Left ventricle myocardium superior (tissue), 1 donor: ENCODE measurements around the gene SPRED2. TPM values are rescaled to one million over a fixed set of nuclear protein-coding genes. Genes with fewer than 3 reads are reported as not detected.

ENCODE experiments used
- ATAC-seq: fragments of 200-7000 bp; cut with Tn5 transposase; one replicate; pipeline ENCODE4 v1.9.1; 2020; ENCODE audit warnings: mild to moderate bottlenecking, moderate library complexity
- DNase-seq: peaks from one replicate; pipeline ENCODE4 v3.0.0-alpha.2; 2020
- intact Hi-C: fragments of 100-400 bp; cut with micrococcal nuclease; formaldehyde crosslinking; loops from one replicate; pipeline ENCODE4 v1.11.0; 2022
- total RNA-seq: library from RNA; stranded (reverse); fragmentation: NEBNext Ultra II Directional; extraction: Animal tissue kit (Norgen Biotek cat#: 25700); gene quantifications from one replicate; pipeline ENCODE4 v1.2.1, GENCODE V29; 2021
- donor health status: DM: no; HTN: yes; CAD: no; lungs with severe emphysema.

SPRED2 gene
- total RNA-seq, 1 donor from 2014 or later, result 12.8 TPM

GRCh38 chr2:65299246-65299645, 133.2 kb downstream of the SPRED2 start:
- intact Hi-C loops, result no loop called here
- no peak for ATAC-seq
- DNase-seq, result no peak

GRCh38 chr2:65298089-65298488, 134.3 kb downstream of the SPRED2 start:
- ATAC-seq, result no peak

GRCh38 chr2:65297544-65297943, 134.9 kb downstream of the SPRED2 start:
- ATAC-seq (no peak), DNase-seq (no peak)
- intact Hi-C loops, result no loop called here

More at GRCh38 chr2:65298089-65298488, 134.3 kb downstream of the SPRED2 start:
- DNase-seq, result no peak
- intact Hi-C loops, result no loop called here

- intact Hi-C loops, result no loop called here
- ATAC-seq (no peak), DNase-seq (no peak)
Measured at GRCh38 chr2:65296971-65297370, 135.4 kb downstream of the SPRED2 start.

GRCh38 chr2:65294701-65295100, 137.7 kb downstream of the SPRED2 start:
- DNase-seq (no peak), ATAC-seq (peak; percentile 69)
- intact Hi-C loops, result no loop called here

GRCh38 chr2:65294136-65294535, 138.3 kb downstream of the SPRED2 start:
- DNase-seq, result no peak
- intact Hi-C loops, result no loop called here
- ATAC-seq, result no peak

- DNase-seq, result no peak
- intact Hi-C loops, result no loop called here
- ATAC-seq, result no peak
Measured at GRCh38 chr2:65293376-65293775, 139.0 kb downstream of the SPRED2 start.

- peak; percentile 52 for DNase-seq
- intact Hi-C loops, result no loop called here
- peak; percentile 71 for ATAC-seq
Measured at GRCh38 chr2:65292461-65293011, 139.9 kb downstream of the SPRED2 start.

- DNase-seq, result no peak
- intact Hi-C loops, result no loop called here
- ATAC-seq, result peak; percentile 56
Measured at GRCh38 chr2:65292106-65292400, 140.3 kb downstream of the SPRED2 start.

- ATAC-seq, result no peak
- DNase-seq, result no peak
- intact Hi-C loops, result no loop called here
Measured at GRCh38 chr2:65291216-65292105, 140.9 kb downstream of the SPRED2 start.

- intact Hi-C loops, result no loop called here
- DNase-seq, result no peak
Measured at GRCh38 chr2:65287364-65287763, 145.0 kb downstream of the SPRED2 start.

GRCh38 chr2:65282477-65283053, 149.8 kb downstream of the SPRED2 start:
- no peak for DNase-seq
- intact Hi-C loops, result no loop called here
- ATAC-seq, result no peak

More at GRCh38 chr2:65287364-65287763, 145.0 kb downstream of the SPRED2 start:
- ATAC-seq, result no peak

- ATAC-seq, result peak; percentile 76
Measured at GRCh38 chr2:65281627-65282351, 150.6 kb downstream of the SPRED2 start.

GRCh38 chr2:65279756-65280155, 152.6 kb downstream of the SPRED2 start:
- DNase-seq (no peak), ATAC-seq (no peak)
- intact Hi-C loops, result no loop called here

More at GRCh38 chr2:65281627-65282351, 150.6 kb downstream of the SPRED2 start:
- intact Hi-C loops, result no loop called here
- peak; percentile 40 for DNase-seq

GRCh38 chr2:65278531-65278981, 153.8 kb downstream of the SPRED2 start:
- intact Hi-C loops, result no loop called here
- ATAC-seq (peak; percentile 49), DNase-seq (no peak)

- DNase-seq (no peak), ATAC-seq (peak; percentile 68)
- intact Hi-C loops, result no loop called here
Measured at GRCh38 chr2:65277791-65278483, 154.5 kb downstream of the SPRED2 start.

GRCh38 chr2:65277118-65277517, 155.3 kb downstream of the SPRED2 start:
- no peak for DNase-seq
- intact Hi-C loops, result no loop called here
- no peak for ATAC-seq

- ATAC-seq, result peak; percentile 10
- intact Hi-C loops, result no loop called here
- DNase-seq, result no peak
Measured at GRCh38 chr2:65276609-65277008, 155.8 kb downstream of the SPRED2 start.
